Natural killer cell (primary cell): ENCODE results near the gene NEK9. TPM values are rescaled to one million over a fixed set of nuclear protein-coding genes. Genes with fewer than 3 reads are reported as not detected.

Experiments
- ATAC-seq, 3 donors: fragments of 150-1000 bp in 2 of 3; fragments of 200-7000 bp in 1 of 3; cut with Tn5 transposase; 1 replicate in 1 of 3; 2 replicates in 2 of 3; pipeline ENCODE4 v1.10.0; 2021; ENCODE audit warnings: mild to moderate bottlenecking in 2 of 3, moderate library complexity in 2 of 3
- DNase-seq, 2 donors: peaks; one replicate each; pipeline versions ENCODE4 v3.0.0 to v3.0.0-alpha.2; 2013 to 2021; ENCODE audit warnings: mixed read lengths in 1 of 2
- H3K27ac ChIP-seq: one replicate; pipeline ENCODE4 v1.5.1; 2013; ENCODE audit warnings: mild to moderate bottlenecking, low read length
- H3K27me3 ChIP-seq: one replicate; pipeline ENCODE4 v1.6.1; 2013; ENCODE audit warnings: low read length; ENCODE audit not compliant: control insufficient read depth, insufficient read depth
- H3K36me3 ChIP-seq: one replicate; pipeline ENCODE4 v1.6.1; 2013; ENCODE audit warnings: low read length; ENCODE audit not compliant: control insufficient read depth, insufficient read depth
- H3K4me1 ChIP-seq: one replicate; pipeline ENCODE4 v1.6.1; 2013; ENCODE audit warnings: low read length; ENCODE audit not compliant: control insufficient read depth, insufficient read depth
- H3K4me3 ChIP-seq: one replicate; pipeline ENCODE4 v1.5.1; 2013; ENCODE audit warnings: low read length
- H3K9me3 ChIP-seq: one replicate; pipeline ENCODE4 v1.6.1; 2013; ENCODE audit warnings: low read length; ENCODE audit not compliant: control insufficient read depth, insufficient read depth
- H3K27ac Mint-ChIP-seq, 2 donors: one replicate each; pipeline ENCODE4 v1.8.0; 2022; ENCODE audit warnings: mild to moderate bottlenecking in 2 of 2, mixed read lengths in 2 of 2, moderate library complexity in 1 of 2
- H3K27me3 Mint-ChIP-seq, 2 donors: one replicate each; pipeline ENCODE4 v1.8.0; 2022; ENCODE audit warnings: low read depth in 2 of 2, mixed read lengths in 2 of 2
- H3K36me3 Mint-ChIP-seq: one replicate; pipeline ENCODE4 v1.8.0; 2022; ENCODE audit warnings: mixed read lengths
- H3K4me1 Mint-ChIP-seq, 2 donors: one replicate each; pipeline ENCODE4 v1.8.0; 2022; ENCODE audit warnings: mixed read lengths in 2 of 2
- H3K4me3 Mint-ChIP-seq: one replicate; pipeline ENCODE4 v1.8.0; 2022; ENCODE audit warnings: mild to moderate bottlenecking, moderate library complexity, mixed read lengths
- H3K9me3 Mint-ChIP-seq, 2 donors: one replicate each; pipeline ENCODE4 v1.8.0; 2022; ENCODE audit warnings: mixed read lengths in 2 of 2
- CTCF ChIP-seq: fragments of 200-600 bp; IDR thresholded peaks from one replicate; pipeline ENCODE4 v1.8.0; 2022; ENCODE audit warnings: antibody characterized with exemption
- WGBS: methylation state at CpG from one replicate; pipeline ENCODE4 v1.1.7; 2013; ENCODE audit warnings: missing lambda C conversion rate; ENCODE audit not compliant: insufficient coverage; 5-methylcytosine and 5-hydroxymethylcytosine counted together
- intact Hi-C: fragments of 100-400 bp; cut with micrococcal nuclease; formaldehyde crosslinking; loops from one replicate; pipeline ENCODE4 v1.14.2; 2022
- total RNA-seq, 4 donors: library from RNA; stranded (reverse); fragments of 120-200 nt in 1 of 4; gene quantifications; one replicate each; pipeline versions ENCODE4 v1.2.3 to v1.2.4, GENCODE V29; 2013 to 2022

The NEK9 gene
- total RNA-seq, 3 donors from 2014 or later (not counting 1 experiment from before 2014, with no cell fraction given), result 64.4 to 78.7 (median 74.4) TPM

GRCh38 chr14:75094896-75095295 lies 32.0 kb downstream of the NEK9 start:
- DNase-seq (no peak), ATAC-seq (no peak)
- Histone ChIP-seq H3K27me3 (no peaks in the 10 kb centered on the region), H3K36me3 (peaks cover 76% of the 10 kb centered on the region), H3K9me3 (no peaks in the 10 kb centered on the region), H3K4me3 (no peak overlapping the region), H3K4me1 (no peaks in the 10 kb centered on the region), H3K27ac (no peak overlapping the region)
- no peak for TF ChIP-seq CTCF
- Mint-ChIP-seq H3K27ac (no peak overlapping the region), H3K9me3 (no peaks in the 10 kb centered on the region), H3K4me1 (no peaks in the 10 kb centered on the region), H3K27me3 (no peaks in the 10 kb centered on the region), H3K4me3 (no peak overlapping the region), H3K36me3 (peaks cover 16% of the 10 kb centered on the region)
- intact Hi-C loops, result no loop called here
- 71% methylated on average over 1 of the region's 3 CpGs for WGBS

- Mint-ChIP-seq H3K27ac (no peak overlapping the region), H3K27me3 (no peaks in the 10 kb centered on the region), H3K36me3 (peaks cover 8% of the 10 kb centered on the region), H3K4me1 (no peaks in the 10 kb centered on the region), H3K4me3 (no peak overlapping the region), H3K9me3 (no peaks in the 10 kb centered on the region)
- no peak for DNase-seq
- WGBS, result 93% methylated on average over 2 of the region's 2 CpGs
- ATAC-seq, result no peak
- Histone ChIP-seq H3K4me3 (no peak overlapping the region), H3K27ac (no peak overlapping the region), H3K27me3 (no peaks in the 10 kb centered on the region), H3K4me1 (no peaks in the 10 kb centered on the region), H3K9me3 (no peaks in the 10 kb centered on the region), H3K36me3 (peaks cover 67% of the 10 kb centered on the region)
- no peak for TF ChIP-seq CTCF
- intact Hi-C loops, result no loop called here
Measured at GRCh38 chr14:75092698-75093097, 34.1 kb downstream of the NEK9 start.

- H3K4me1 ChIP-seq, result no peaks in the 10 kb centered on the region
- Mint-ChIP-seq H3K27ac (no peak overlapping the region), H3K36me3 (peaks cover 8% of the 10 kb centered on the region), H3K27me3 (no peaks in the 10 kb centered on the region), H3K9me3 (no peaks in the 10 kb centered on the region), H3K4me3 (no peak overlapping the region), H3K4me1 (no peaks in the 10 kb centered on the region)
- DNase-seq (no peak), ATAC-seq (no peak)
- no peak overlapping the region for H3K4me3 ChIP-seq
- peaks cover 66% of the 10 kb centered on the region for H3K36me3 ChIP-seq
- no peaks in the 10 kb centered on the region for H3K9me3 ChIP-seq
- no peaks in the 10 kb centered on the region for H3K27me3 ChIP-seq
- WGBS, result 99% methylated on average over 8 of the region's 8 CpGs
- intact Hi-C loops, result no loop called here
- no peak for TF ChIP-seq CTCF
- H3K27ac ChIP-seq, result no peak overlapping the region
Measured at GRCh38 chr14:75091251-75091650, 35.6 kb downstream of the NEK9 start.

GRCh38 chr14:75090353-75090752 lies 36.5 kb downstream of the NEK9 start:
- intact Hi-C loops, result no loop called here
- no peaks in the 10 kb centered on the region for H3K9me3 ChIP-seq
- H3K4me1 ChIP-seq, result no peaks in the 10 kb centered on the region
- H3K36me3 Mint-ChIP-seq, result peaks cover 6% of the 10 kb centered on the region
- DNase-seq, result no peak
- no peak overlapping the region for H3K4me3 ChIP-seq
- no peak overlapping the region for H3K27ac Mint-ChIP-seq
- H3K27me3 ChIP-seq, result no peaks in the 10 kb centered on the region
- H3K27ac ChIP-seq, result no peak overlapping the region
- TF ChIP-seq CTCF, result no peak
- ATAC-seq, result no peak
- no peaks in the 10 kb centered on the region for H3K9me3 Mint-ChIP-seq
- H3K4me1 Mint-ChIP-seq, result no peaks in the 10 kb centered on the region
- WGBS, result 93% methylated on average over 3 of the region's 3 CpGs
- H3K4me3 Mint-ChIP-seq, result no peak overlapping the region
- H3K27me3 Mint-ChIP-seq, result no peaks in the 10 kb centered on the region
- peaks cover 66% of the 10 kb centered on the region for H3K36me3 ChIP-seq
